HG03103 (cell line): Measurements from ENCODE around the gene ACSF2.
"Not testable (repeated sequence)": the region's sequence is repeated elsewhere in the genome, so short reads cannot be mapped to it uniquely, and the experiment has no call there.

Experiments used
- ATAC-seq: cut with Tn5 transposase; IDR thresholded peaks from one replicate; pipeline ENCODE4 v1.9.1; 2021; ENCODE audit warnings: low read depth; ENCODE audit not compliant: unreplicated experiment

Gene ACSF2

GRCh38 chr17:50407921-50408320 lies 18.1 kb upstream of the ACSF2 start:
- no peak for ATAC-seq

GRCh38 chr17:50412188-50412732 lies 13.8 kb upstream of the ACSF2 start:
- ATAC-seq = no peak

- no peak for ATAC-seq
These were observed 11.2 kb upstream of the ACSF2 start for GRCh38 chr17:50414808-50415207.

- ATAC-seq = not testable (repeated sequence)
These were observed 6.4 kb upstream of the ACSF2 start for GRCh38 chr17:50419577-50419976.

GRCh38 chr17:50420419-50421112 lies 5.5 kb upstream of the ACSF2 start:
- no peak for ATAC-seq

- no peak for ATAC-seq
These were observed 4.5 kb upstream of the ACSF2 start for GRCh38 chr17:50421308-50422051.

GRCh38 chr17:50422738-50423137 lies 3.3 kb upstream of the ACSF2 start:
- no peak for ATAC-seq

GRCh38 chr17:50423553-50424159 lies 2.4 kb upstream of the ACSF2 start:
- no peak for ATAC-seq

- ATAC-seq = no peak
These were observed 1.6 kb upstream of the ACSF2 start for GRCh38 chr17:50424246-50424995.

GRCh38 chr17:50424996-50425681 lies 879 bp upstream of the ACSF2 start:
- no peak for ATAC-seq

GRCh38 chr17:50426472-50426782 lies 409 bp downstream of the ACSF2 start:
- ATAC-seq = no peak

- ATAC-seq = no peak
These were observed 1.1 kb downstream of the ACSF2 start for GRCh38 chr17:50426814-50427787.

- ATAC-seq = not testable (repeated sequence)
These were observed 2.1 kb downstream of the ACSF2 start for GRCh38 chr17:50428126-50428525.

- no peak for ATAC-seq
These were observed 2.9 kb downstream of the ACSF2 start for GRCh38 chr17:50428831-50429424.

GRCh38 chr17:50429793-50430192 lies 3.8 kb downstream of the ACSF2 start:
- ATAC-seq = no peak

GRCh38 chr17:50430821-50431618 lies 5.0 kb downstream of the ACSF2 start:
- ATAC-seq = no peak

- ATAC-seq = no peak
These were observed 6.2 kb downstream of the ACSF2 start for GRCh38 chr17:50432125-50432762.

GRCh38 chr17:50437409-50437808 lies 11.4 kb downstream of the ACSF2 start:
- ATAC-seq = no peak
